HEK293T (cell line): ENCODE data around the gene BEAN1.

Experiments
- FOXK2 ChIP-seq: fragments of 450-650 bp; IDR thresholded peaks from 2 replicates; pipeline ENCODE4 v1.6.1; 2016; ENCODE audit warnings: mild to moderate bottlenecking
- L3MBTL2 ChIP-seq: fragments of 450-650 bp; conservative IDR thresholded peaks from 2 replicates; pipeline ENCODE4 v1.6.1; 2016; ENCODE audit warnings: mild to moderate bottlenecking

GRCh38 chr16:66508914-66509496, 81.9 kb downstream of the BEAN1 start:
- no peak for TF ChIP-seq L3MBTL2
- no peak for TF ChIP-seq FOXK2
